Measurements from ENCODE around the gene SUMO1. TPM values are rescaled to one million over a fixed set of nuclear protein-coding genes. Genes with fewer than 3 reads are reported as not detected.

Gene SUMO1
- total RNA-seq, 2 experiments from 2014 or later, result 101 to 120 TPM

DNA sequence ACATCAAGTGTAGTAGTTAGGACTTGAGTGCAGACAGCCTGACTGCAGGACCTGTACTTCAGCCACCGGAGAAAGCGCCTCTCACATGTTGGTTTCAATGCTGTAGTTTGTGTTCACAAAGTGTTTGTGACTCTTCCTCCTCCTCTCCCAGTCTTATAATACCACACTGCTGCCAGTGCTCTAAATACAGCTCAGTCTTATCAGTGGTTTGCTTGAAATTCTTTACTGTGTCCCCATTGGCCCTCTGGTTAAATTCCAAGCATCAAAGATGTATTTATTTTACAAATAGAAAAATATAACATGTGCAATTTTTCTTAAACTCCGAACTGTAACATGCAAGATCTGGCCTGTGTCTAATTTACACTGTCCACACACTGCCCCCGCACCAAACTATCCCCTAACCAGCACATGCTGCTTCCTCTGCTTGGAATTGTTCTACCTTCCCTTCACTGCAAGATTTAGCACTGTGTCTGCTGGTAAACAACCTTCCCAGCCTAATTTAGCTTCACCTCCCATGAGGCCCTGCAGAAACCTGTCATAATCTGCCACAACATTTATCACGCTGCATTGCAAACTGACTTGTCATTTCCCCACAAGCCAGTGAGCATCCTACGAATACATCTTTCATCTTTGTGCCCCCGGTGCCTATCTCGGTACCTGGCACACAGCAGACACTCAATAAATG is 77.1 kb downstream of the SUMO1 start:
- no peak overlapping the region for H3K4me3 Mint-ChIP-seq
- ChIA-PET POLR2A (no interaction called here), CTCF (no interaction called here)
- no peaks in the 10 kb centered on the region for H3K9me3 Mint-ChIP-seq
- peaks cover 2% of the 10 kb centered on the region for H3K4me1 Mint-ChIP-seq
- H3K27me3 Mint-ChIP-seq, result peaks cover 4% of the 10 kb centered on the region
- H3K36me3 Mint-ChIP-seq (ENCODE audit: low read depth), result no peaks in the 10 kb centered on the region
- no peak overlapping the region for H3K27ac Mint-ChIP-seq
- no peak for DNase-seq

DNA sequence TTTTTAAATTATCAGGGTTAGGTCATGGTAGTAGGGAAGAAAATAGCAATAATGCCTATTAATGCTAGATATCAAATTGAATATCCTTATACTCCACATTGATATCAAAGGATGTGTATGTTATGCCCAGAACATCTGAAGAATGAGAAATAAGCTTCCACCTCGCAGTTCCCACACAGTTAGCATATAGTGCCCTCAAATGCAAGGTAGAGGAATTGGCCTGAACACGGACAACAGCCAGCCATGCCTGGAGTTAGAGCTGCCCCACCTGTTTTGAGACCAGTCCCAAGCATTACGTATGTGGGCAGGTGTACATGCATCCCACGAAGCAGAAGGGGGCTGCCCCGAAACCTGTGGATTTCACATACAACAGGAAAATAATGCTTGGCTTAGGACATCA is 79.6 kb downstream of the SUMO1 start:
- POLR2A ChIA-PET, result no interaction called here
- CTCF ChIA-PET, result no interaction called here
- Mint-ChIP-seq H3K27me3 (peaks cover 7% of the 10 kb centered on the region), H3K27ac (no peak overlapping the region), H3K4me3 (no peak overlapping the region), H3K9me3 (no peaks in the 10 kb centered on the region), H3K36me3 (ENCODE audit: low read depth) (no peaks in the 10 kb centered on the region), H3K4me1 (peaks cover 2% of the 10 kb centered on the region)
- DNase-seq, result no peak

DNA sequence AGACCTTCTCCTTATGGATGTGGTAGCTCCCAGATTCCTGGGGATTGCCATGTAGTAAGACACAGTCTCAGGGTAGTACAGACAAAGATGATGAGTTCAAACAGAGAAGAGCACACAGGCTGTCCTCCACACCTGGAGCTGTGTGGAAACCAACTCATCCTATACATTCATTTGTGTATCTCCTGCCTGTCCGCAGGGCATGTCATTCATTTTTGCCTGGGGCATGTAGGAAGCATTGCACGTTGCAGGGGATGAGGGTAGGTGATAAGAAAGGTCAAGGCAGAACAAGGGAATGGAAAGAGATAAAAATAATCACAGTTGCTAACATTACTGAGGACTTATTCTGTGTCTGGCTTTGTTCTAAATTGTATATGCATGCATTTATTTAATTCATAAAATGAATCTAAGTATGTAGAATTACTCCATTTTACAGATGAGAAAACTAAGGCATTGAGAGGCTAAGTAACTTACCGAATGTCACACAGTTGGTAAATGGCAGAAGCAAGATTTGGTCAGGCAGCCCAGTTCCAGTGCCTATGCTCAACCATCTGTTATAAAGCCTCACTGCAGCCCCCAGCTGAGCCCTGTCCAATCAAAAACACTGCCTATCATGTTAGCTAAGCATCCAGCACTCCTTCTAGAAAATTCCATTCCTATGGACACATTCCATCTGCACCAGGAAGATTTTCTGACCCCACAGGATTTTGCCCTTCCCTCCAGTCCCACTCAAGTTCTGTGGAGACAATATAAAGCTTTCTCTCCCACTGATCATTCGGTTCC is 81.0 kb downstream of the SUMO1 start:
- H3K9me3 Mint-ChIP-seq, result no peaks in the 10 kb centered on the region
- DNase-seq, result no peak
- CTCF ChIA-PET, result no interaction called here

More for the DNA sequence above, 81.0 kb downstream of the SUMO1 start:
- Mint-ChIP-seq H3K27ac (no peak overlapping the region), H3K4me1 (peaks cover 2% of the 10 kb centered on the region), H3K36me3 (ENCODE audit: low read depth) (no peaks in the 10 kb centered on the region), H3K4me3 (no peak overlapping the region), H3K27me3 (peaks cover 13% of the 10 kb centered on the region)
- POLR2A ChIA-PET, result no interaction called here

Other genes with a start within 250 kb of the SUMO1 start
- under 1 TPM; 0.10 to 0.12 TPM for gene FZD7, start 204.7 kb downstream of the SUMO1 start, total RNA-seq
- gene KIAA2012, start 165.3 kb downstream of the SUMO1 start, total RNA-seq, result not detected
- 100 to 1,000 TPM; 102 to 104 TPM for gene NOP58, start 27.2 kb upstream of the SUMO1 start, total RNA-seq
- 10 to 100 TPM in 1 of 2 experiments, 1 to 10 TPM in 1; 9.8 to 11.1 TPM for gene BMPR2, start 137.7 kb upstream of the SUMO1 start, total RNA-seq